Measurements from ENCODE around the gene ARID5B.

- no peak for TF ChIP-seq ZNF580 (tag by site-specific recombination; IDR thresholded peaks at IDR 0.05)
- TF ChIP-seq, protein P1, sequence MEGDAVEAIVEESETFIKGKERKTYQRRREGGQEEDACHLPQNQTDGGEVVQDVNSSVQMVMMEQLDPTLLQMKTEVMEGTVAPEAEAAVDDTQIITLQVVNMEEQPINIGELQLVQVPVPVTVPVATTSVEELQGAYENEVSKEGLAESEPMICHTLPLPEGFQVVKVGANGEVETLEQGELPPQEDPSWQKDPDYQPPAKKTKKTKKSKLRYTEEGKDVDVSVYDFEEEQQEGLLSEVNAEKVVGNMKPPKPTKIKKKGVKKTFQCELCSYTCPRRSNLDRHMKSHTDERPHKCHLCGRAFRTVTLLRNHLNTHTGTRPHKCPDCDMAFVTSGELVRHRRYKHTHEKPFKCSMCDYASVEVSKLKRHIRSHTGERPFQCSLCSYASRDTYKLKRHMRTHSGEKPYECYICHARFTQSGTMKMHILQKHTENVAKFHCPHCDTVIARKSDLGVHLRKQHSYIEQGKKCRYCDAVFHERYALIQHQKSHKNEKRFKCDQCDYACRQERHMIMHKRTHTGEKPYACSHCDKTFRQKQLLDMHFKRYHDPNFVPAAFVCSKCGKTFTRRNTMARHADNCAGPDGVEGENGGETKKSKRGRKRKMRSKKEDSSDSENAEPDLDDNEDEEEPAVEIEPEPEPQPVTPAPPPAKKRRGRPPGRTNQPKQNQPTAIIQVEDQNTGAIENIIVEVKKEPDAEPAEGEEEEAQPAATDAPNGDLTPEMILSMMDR (tag by site-specific recombination; IDR thresholded peaks at IDR 0.05) = no peak
Observed at GRCh38 chr10:61866700-61867368, 34.7 kb upstream of the ARID5B start.

Data from HEK293 (cell line).